GM18907 (cell line): ENCODE measurements around the gene AFMID.
"Not testable (repeated sequence)": the region's sequence is repeated elsewhere in the genome, so short reads cannot be mapped to it uniquely, and the experiment has no call there.

Source experiments
- ATAC-seq: cut with Tn5 transposase; IDR thresholded peaks from one replicate; pipeline ENCODE4 v1.9.1; 2021; ENCODE audit warnings: mild to moderate bottlenecking, moderate library complexity; ENCODE audit not compliant: unreplicated experiment

The AFMID gene

GRCh38 chr17:78252701-78253635 is 65.8 kb downstream of the AFMID start:
- ATAC-seq, result no peak

- not testable (repeated sequence) for ATAC-seq
Observed at GRCh38 chr17:78253636-78253945, 66.4 kb downstream of the AFMID start.

- peak; percentile 49 for ATAC-seq
Observed at GRCh38 chr17:78253946-78254672, 66.9 kb downstream of the AFMID start.

- ATAC-seq, result no peak
Observed at GRCh38 chr17:78255029-78255656, 68.0 kb downstream of the AFMID start.

GRCh38 chr17:78255953-78256706 is 69.0 kb downstream of the AFMID start:
- no peak for ATAC-seq

GRCh38 chr17:78256707-78257591 is 69.8 kb downstream of the AFMID start:
- ATAC-seq, result no peak
